IMR-90 (cell line): Measurements from ENCODE around the gene SRPX2. TPM values are rescaled to one million over a fixed set of nuclear protein-coding genes. Genes with fewer than 3 reads are reported as not detected.

ENCODE experiments used
- ATAC-seq: fragments of 200-7000 bp; cut with Tn5 transposase; 2 replicates; pipeline ENCODE4 v1.9.1; 2020; ENCODE audit warnings: low read depth, mild to moderate bottlenecking, moderate library complexity
- BruUV-seq: library from RNA; stranded (reverse); fragments of 400-500 nt; replicated peaks from 2 replicates; lab custom pipeline; 2021; lab: Mats Ljungman, UMichigan
- CTCF ChIA-PET: fragments of 300-600 bp; formaldehyde crosslinking; extraction: SDS; loops from one replicate; lab custom pipeline; 2021; ENCODE audit warnings: antibody characterized with exemption; lab: Yijun Ruan, JAX
- POLR2A ChIA-PET: fragments of 300-600 bp; sonication (Branson Sonifier 250); formaldehyde crosslinking; loops from one replicate; lab custom pipeline; 2022; ENCODE audit warnings: antibody characterized with exemption; ENCODE audit not compliant: unreplicated experiment; lab: Charles Lee
- DNase-seq: peaks from one replicate; pipeline ENCODE4 v3.0.0; 2013
- H2AFZ ChIP-seq: replicated peaks from 2 replicates; pipeline ENCODE3; 2013; ENCODE audit warnings: low read length, mild to moderate bottlenecking; ENCODE audit not compliant: poor library complexity
- H2AK5ac ChIP-seq: 2 replicates; pipeline ENCODE4 v1.6.1; 2013; ENCODE audit warnings: low read depth, low read length, inconsistent platforms
- H2AK9ac ChIP-seq: replicated peaks from 2 replicates; pipeline ENCODE3; 2013; ENCODE audit warnings: mild to moderate bottlenecking, low read depth, low read length, moderate library complexity; ENCODE audit not compliant: poor library complexity
- H2BK120ac ChIP-seq: 2 replicates; pipeline ENCODE4 v1.6.1; 2013; ENCODE audit warnings: low read depth, low read length, inconsistent platforms
- H2BK15ac ChIP-seq: 3 replicates; pipeline ENCODE4 v1.6.1; 2013; ENCODE audit warnings: low read depth, low read length, inconsistent platforms
- H2BK20ac ChIP-seq: 2 replicates; pipeline ENCODE4 v1.6.1; 2013; ENCODE audit warnings: low read depth, mild to moderate bottlenecking, inconsistent platforms, low read length, moderate library complexity
- H2BK5ac ChIP-seq: 2 replicates; pipeline ENCODE4 v1.6.1; 2013; ENCODE audit warnings: mild to moderate bottlenecking, low read depth, low read length, inconsistent platforms; ENCODE audit not compliant: poor library complexity, severe bottlenecking
- H3K14ac ChIP-seq: replicated peaks from 2 replicates; pipeline ENCODE4 v1.6.1; 2013; ENCODE audit warnings: low read depth, low read length, inconsistent platforms
- H3K18ac ChIP-seq: 2 replicates; pipeline ENCODE4 v1.6.1; 2013; ENCODE audit warnings: low read depth, low read length, control low read depth
- H3K23ac ChIP-seq: 2 replicates; pipeline ENCODE4 v1.6.1; 2013; ENCODE audit warnings: low read depth, low read length, inconsistent platforms
- H3K27ac ChIP-seq: 2 replicates; pipeline ENCODE4 v1.5.1; 2013; ENCODE audit warnings: mild to moderate bottlenecking, control low read depth, low read length; ENCODE audit not compliant: insufficient read depth
- H3K27me3 ChIP-seq: 2 replicates; pipeline ENCODE4 v1.6.1; 2013; ENCODE audit warnings: low read length; ENCODE audit not compliant: control insufficient read depth, insufficient read depth
- H3K36me3 ChIP-seq: 2 replicates; pipeline ENCODE4 v1.6.1; 2013; ENCODE audit warnings: low read length, mixed read lengths; ENCODE audit not compliant: control insufficient read depth, insufficient read depth
- H3K4ac ChIP-seq: 2 replicates; pipeline ENCODE4 v1.6.1; 2013; ENCODE audit warnings: low read depth, low read length, inconsistent platforms
- H3K4me1 ChIP-seq: 2 replicates; pipeline ENCODE4 v1.6.1; 2013; ENCODE audit warnings: low read length, mixed read lengths; ENCODE audit not compliant: control insufficient read depth, insufficient read depth
- H3K4me2 ChIP-seq: 2 replicates; pipeline ENCODE4 v1.6.1; 2013; ENCODE audit warnings: low read depth, mild to moderate bottlenecking, control low read depth, low read length, moderate library complexity
- H3K4me3 ChIP-seq: 2 replicates; pipeline ENCODE4 v1.5.1; 2013; ENCODE audit warnings: low read depth, mild to moderate bottlenecking, control low read depth, low read length, moderate library complexity; ENCODE audit not compliant: insufficient read depth
- H3K56ac ChIP-seq: 2 replicates; pipeline ENCODE4 v1.6.1; 2013; ENCODE audit warnings: low read length, inconsistent platforms; ENCODE audit not compliant: insufficient read depth; ENCODE audit errors: extremely low read depth
- H3K79me1 ChIP-seq, 2 experiments: 2 replicates each; pipeline ENCODE4 v1.6.1; 2013; ENCODE audit warnings: low read length in 2 of 2, inconsistent platforms in 1 of 2, low read depth in 1 of 2
- H3K9ac ChIP-seq: 2 replicates; pipeline ENCODE4 v1.6.1; 2013; ENCODE audit warnings: low read depth, low read length, control low read depth
- H3K9me1 ChIP-seq: 2 replicates; pipeline ENCODE4 v1.6.1; 2013; ENCODE audit warnings: low read length, inconsistent platforms; ENCODE audit not compliant: insufficient read depth
- H3K9me3 ChIP-seq: 2 replicates; pipeline ENCODE4 v1.6.1; 2013; ENCODE audit warnings: low read length; ENCODE audit not compliant: control insufficient read depth, insufficient read depth
- H4K20me1 ChIP-seq: 2 replicates; pipeline ENCODE4 v1.6.1; 2013; ENCODE audit warnings: low read length, inconsistent platforms; ENCODE audit not compliant: insufficient read depth
- H4K5ac ChIP-seq: 2 replicates; pipeline ENCODE4 v1.6.1; 2013; ENCODE audit warnings: mild to moderate bottlenecking, low read depth, low read length, control low read depth
- H4K8ac ChIP-seq, 2 experiments: 2 replicates each; pipeline ENCODE4 v1.6.1; 2013; ENCODE audit warnings: low read depth in 2 of 2, low read length in 2 of 2, control low read depth in 1 of 2, inconsistent platforms in 1 of 2
- H4K91ac ChIP-seq: 2 replicates; pipeline ENCODE4 v1.6.1; 2013; ENCODE audit warnings: low read depth, low read length, inconsistent platforms; ENCODE audit not compliant: insufficient read depth
- RAD21 ChIP-seq: IDR thresholded peaks from 2 replicates; pipeline ENCODE4 v1.6.1; 2012; ENCODE audit warnings: low read length, improper control_type of control experiment
- WGBS, 2 experiments: methylation state at CpG; one replicate each; pipeline versions ENCODE4 v1.1.5 to v1.1.7; 2013; ENCODE audit warnings: missing lambda C conversion rate in 2 of 2; ENCODE audit not compliant: insufficient read length in 1 of 2; ENCODE audit errors: extremely low coverage in 2 of 2; 5-methylcytosine and 5-hydroxymethylcytosine counted together
- dilution Hi-C: fragments of 300-500 bp; cut with HindIII; formaldehyde crosslinking; loops from one replicate; pipeline ENCODE4 v1.14.3; 2018; ENCODE audit warnings: low sequenced_read_pairs; ENCODE audit not compliant: unreplicated experiment
- in situ Hi-C: fragments of 300-500 bp; cut with MboI; formaldehyde crosslinking; loops from 3 replicates; pipeline ENCODE4 v1.14.3; 2019; ENCODE audit warnings: low sequenced_read_pairs, inconsistent platforms, mixed read lengths
- intact Hi-C: fragments of 100-400 bp; cut with micrococcal nuclease; formaldehyde crosslinking; loops from 2 replicates; pipeline ENCODE4 v1.10.0; 2022
- polyA plus RNA-seq, 3 experiments: library from polyadenylated mRNA; depleted of rRNA; stranded (reverse); fragments of >200 nt; gene quantifications; 2 replicates each; pipeline ENCODE4 v1.2.3, GENCODE V29; 2012; ENCODE audit warnings: low replicate concordance in 1 of 3
- total RNA-seq: library from RNA; depleted of rRNA; stranded (reverse); fragments of >200 nt; gene quantifications from 2 replicates; pipeline ENCODE4 v1.2.3, GENCODE V29; 2012

The SRPX2 gene
- total and polyA plus RNA-seq, 2 of the 4 experiments (the other 2 are of a cell fraction), result 20.6 to 43.1 TPM

- no CpG with 5 or more reads among the region's 2 CpGs for WGBS, 2 experiments
These were observed 76.3 kb downstream of the SRPX2 start for GRCh38 chrX:100720301-100720700.

More at GRCh38 chrX:100720301-100720700, 76.3 kb downstream of the SRPX2 start:
- no peak overlapping the region for H3K14ac ChIP-seq
- no peak overlapping the region for H3K27ac ChIP-seq
- H3K9me1 ChIP-seq, result no peaks in the 10 kb centered on the region
- BruUV-seq, result no TSS peak
- no peak overlapping the region for H2BK20ac ChIP-seq
- H2AK5ac ChIP-seq, result no peak overlapping the region
- no peak overlapping the region for H2BK120ac ChIP-seq
- no peak overlapping the region for H3K18ac ChIP-seq
- no peak for TF ChIP-seq RAD21
- ChIA-PET CTCF (no interaction called here), POLR2A (no interaction called here)
- no peak overlapping the region for H4K91ac ChIP-seq
- dilution Hi-C loops, result no loop called here
- H4K20me1 ChIP-seq, result no peaks in the 10 kb centered on the region
- H3K9ac ChIP-seq, result no peak overlapping the region
- H3K36me3 ChIP-seq, result no peaks in the 10 kb centered on the region
- H3K56ac ChIP-seq, result no peak overlapping the region
- no peak overlapping the region for H3K4me3 ChIP-seq
- no peak overlapping the region for H2BK15ac ChIP-seq
- no peak overlapping the region for H3K23ac ChIP-seq
- H2AFZ ChIP-seq, result no peak overlapping the region
- H4K8ac ChIP-seq, result no peak overlapping the region
- no peak overlapping the region for H2AK9ac ChIP-seq
- H3K4me1 ChIP-seq, result no peaks in the 10 kb centered on the region
- H3K9me3 ChIP-seq, result no peaks in the 10 kb centered on the region
- in situ Hi-C loops, result no loop called here
- DNase-seq, result peak; percentile 2
- no peak overlapping the region for H3K4me2 ChIP-seq
- H3K27me3 ChIP-seq, result peaks cover 2% of the 10 kb centered on the region
- no peaks in the 10 kb centered on the region for H3K79me1 ChIP-seq
- intact Hi-C loops, result no loop called here
- H2BK5ac ChIP-seq, result no peak overlapping the region
- no peak for ATAC-seq
- H3K4ac ChIP-seq, result no peak overlapping the region
- H4K5ac ChIP-seq, result no peak overlapping the region
